ENCODE results near the gene INPP4A. TPM values are rescaled to one million over a fixed set of nuclear protein-coding genes. Genes with fewer than 3 reads are reported as not detected.
A peak's percentile ranks its signal among the peaks of the same experiment; 100 is the strongest.

INPP4A gene
- total and polyA plus RNA-seq, 2 experiments from 2014 or later = 7.9 to 13.1 TPM

DNA sequence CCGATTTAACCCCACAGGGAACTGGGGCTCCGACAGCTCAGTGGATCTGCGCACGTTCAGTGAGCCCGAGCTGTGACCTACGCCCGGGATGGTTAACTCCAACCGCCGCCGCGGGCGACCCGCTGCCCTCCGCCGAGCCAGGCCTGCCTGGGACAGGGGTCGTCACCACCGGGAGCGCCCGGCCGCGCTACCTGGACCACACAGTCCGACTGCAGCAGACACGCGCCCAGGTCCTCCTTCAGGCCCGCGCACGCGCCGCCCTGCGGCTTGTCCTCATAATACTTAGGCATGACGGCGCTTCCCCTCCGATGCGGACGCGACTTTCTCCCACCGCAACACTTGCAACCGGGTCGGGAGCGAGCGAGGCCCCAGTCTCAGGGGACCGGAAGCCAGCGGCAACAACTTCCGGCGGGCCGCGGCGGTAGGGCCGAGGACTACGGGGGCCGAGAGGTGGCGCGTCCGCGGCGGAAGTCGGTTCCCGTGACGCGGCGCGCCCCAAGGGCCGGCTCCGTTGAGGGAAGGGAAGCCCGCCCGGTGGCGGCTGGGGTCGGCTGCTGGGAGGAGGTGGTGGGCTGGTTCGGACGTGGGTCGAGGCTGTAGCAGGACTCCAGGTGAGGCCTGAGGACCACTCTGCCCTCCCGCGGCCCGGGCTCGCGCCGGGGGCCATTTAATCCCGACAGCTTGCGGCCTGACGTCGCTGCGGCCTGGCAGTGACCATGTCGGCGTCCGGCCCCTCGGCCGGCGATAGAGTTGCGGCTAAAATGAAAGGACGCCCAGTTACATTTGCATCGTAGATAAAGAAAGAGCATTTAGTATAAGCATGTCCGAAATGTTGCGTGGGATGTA, 163.7 kb downstream of the INPP4A start, which contains the start of the genes COA5 and UNC50:
Gene COA5 (minus strand): TSS at position 397 of the 846 bp plus-strand sequence. CDS start 107 bp downstream, at position 290.
Gene UNC50 (plus strand): TSS at position 474 of the 846 bp plus-strand sequence. CDS start 1,171 bp downstream, outside the sequence.
- Histone ChIP-seq H3K4me2 (peak within 1 kb of the TSS; percentile 93), H3K36me3 (replicated peaks; ENCODE audit: insufficient read depth, low read depth) (no peaks in the 10 kb centered on the region), H4K20me1 (ENCODE audit: insufficient read depth, poor library complexity, severe bottlenecking) (peaks cover 19% of the 10 kb centered on the region), H3K9me3 (ENCODE audit: low read depth) (no peaks in the 10 kb centered on the region), H2AFZ (peak within 1 kb of the TSS; percentile 93), H3K27me3 (no peaks in the 10 kb centered on the region), H3K27ac (peak within 1 kb of the TSS; percentile 99), H3K79me2 (peaks cover 91% of the 10 kb centered on the region), H3K4me1 (ENCODE audit: insufficient read depth) (peaks cover 33% of the 10 kb centered on the region), H3K9me2 (replicated peaks; ENCODE audit: insufficient read depth) (no peaks in the 10 kb centered on the region), H3K4me3 (peak within 1 kb of the TSS; percentile 93)
- TF ChIP-seq EZH2 (IDR thresholded peaks at IDR 0.05; ENCODE audit: borderline replicate concordance) = no peak
- TF ChIP-seq, protein P1, sequence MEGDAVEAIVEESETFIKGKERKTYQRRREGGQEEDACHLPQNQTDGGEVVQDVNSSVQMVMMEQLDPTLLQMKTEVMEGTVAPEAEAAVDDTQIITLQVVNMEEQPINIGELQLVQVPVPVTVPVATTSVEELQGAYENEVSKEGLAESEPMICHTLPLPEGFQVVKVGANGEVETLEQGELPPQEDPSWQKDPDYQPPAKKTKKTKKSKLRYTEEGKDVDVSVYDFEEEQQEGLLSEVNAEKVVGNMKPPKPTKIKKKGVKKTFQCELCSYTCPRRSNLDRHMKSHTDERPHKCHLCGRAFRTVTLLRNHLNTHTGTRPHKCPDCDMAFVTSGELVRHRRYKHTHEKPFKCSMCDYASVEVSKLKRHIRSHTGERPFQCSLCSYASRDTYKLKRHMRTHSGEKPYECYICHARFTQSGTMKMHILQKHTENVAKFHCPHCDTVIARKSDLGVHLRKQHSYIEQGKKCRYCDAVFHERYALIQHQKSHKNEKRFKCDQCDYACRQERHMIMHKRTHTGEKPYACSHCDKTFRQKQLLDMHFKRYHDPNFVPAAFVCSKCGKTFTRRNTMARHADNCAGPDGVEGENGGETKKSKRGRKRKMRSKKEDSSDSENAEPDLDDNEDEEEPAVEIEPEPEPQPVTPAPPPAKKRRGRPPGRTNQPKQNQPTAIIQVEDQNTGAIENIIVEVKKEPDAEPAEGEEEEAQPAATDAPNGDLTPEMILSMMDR (IDR thresholded peaks at IDR 0.05; ENCODE audit: poor library complexity) = peak; percentile 6
- peak; percentile 96 for DNase-seq (ENCODE audit: low spot score)
- WGBS (ENCODE audit: low lambda C conversion rate, missing lambda C conversion rate) = under 1% methylated on average over 89 of the region's 93 CpGs

DNA sequence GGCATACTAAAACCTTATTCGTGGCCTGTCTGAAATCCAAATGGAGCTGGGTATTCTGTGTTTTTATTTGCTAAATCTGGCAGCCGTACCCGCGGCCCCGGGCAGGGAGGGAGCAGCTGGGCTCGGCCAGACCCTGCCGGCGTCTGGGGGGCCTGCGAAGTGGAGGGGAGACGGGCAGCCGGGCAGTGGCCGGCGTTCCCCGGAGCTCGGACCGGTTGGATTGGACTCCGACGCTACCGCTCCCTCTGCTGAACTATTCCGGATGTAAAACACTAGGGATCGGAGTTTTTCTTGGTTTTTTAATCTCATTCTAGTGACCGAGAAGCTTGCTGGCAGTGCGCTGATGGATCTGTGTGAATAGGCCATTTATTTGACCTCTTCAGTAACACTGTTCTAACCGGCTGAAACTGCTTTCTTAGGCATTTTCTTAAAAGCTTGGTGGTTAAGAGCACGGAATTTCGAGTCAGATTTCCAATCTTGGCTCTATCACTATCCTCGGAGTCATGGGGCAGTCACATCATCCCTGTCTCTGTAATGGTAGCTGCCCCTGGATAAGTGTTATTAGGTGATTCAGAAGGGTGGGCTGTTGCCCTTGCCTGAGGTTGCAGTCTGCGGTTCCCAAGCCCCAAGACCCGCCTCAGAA, 164.4 kb downstream of the INPP4A start:
- H3K36me3 ChIP-seq (replicated peaks; ENCODE audit: insufficient read depth, low read depth) = no peaks in the 10 kb centered on the region
- peaks cover 84% of the 10 kb centered on the region for H3K79me2 ChIP-seq
- no peaks in the 10 kb centered on the region for H3K9me3 ChIP-seq (ENCODE audit: low read depth)
- peak overlapping the region; percentile 93 for H3K4me2 ChIP-seq
- peak overlapping the region; percentile 93 for H3K4me3 ChIP-seq
- peak; percentile 63 for DNase-seq (ENCODE audit: low spot score)
- no peaks in the 10 kb centered on the region for H3K27me3 ChIP-seq
- peak overlapping the region; percentile 99 for H3K27ac ChIP-seq
- peaks cover 33% of the 10 kb centered on the region for H3K4me1 ChIP-seq (ENCODE audit: insufficient read depth)
- TF ChIP-seq EZH2 (IDR thresholded peaks at IDR 0.05; ENCODE audit: borderline replicate concordance) (no peak), EZH2phosphoT487 (IDR thresholded peaks at IDR 0.05; ENCODE audit: low read depth, severe bottlenecking, unreplicated experiment) (no peak)
- TF ChIP-seq, protein P1 (IDR thresholded peaks at IDR 0.05; ENCODE audit: poor library complexity) = no peak
- WGBS (ENCODE audit: low lambda C conversion rate, missing lambda C conversion rate) = 2% methylated on average over 29 of the region's 29 CpGs
- peaks cover 19% of the 10 kb centered on the region for H4K20me1 ChIP-seq (ENCODE audit: insufficient read depth, poor library complexity, severe bottlenecking)
- H3K9me2 ChIP-seq (replicated peaks; ENCODE audit: insufficient read depth) = no peaks in the 10 kb centered on the region
- peak overlapping the region; percentile 93 for H2AFZ ChIP-seq

DNA sequence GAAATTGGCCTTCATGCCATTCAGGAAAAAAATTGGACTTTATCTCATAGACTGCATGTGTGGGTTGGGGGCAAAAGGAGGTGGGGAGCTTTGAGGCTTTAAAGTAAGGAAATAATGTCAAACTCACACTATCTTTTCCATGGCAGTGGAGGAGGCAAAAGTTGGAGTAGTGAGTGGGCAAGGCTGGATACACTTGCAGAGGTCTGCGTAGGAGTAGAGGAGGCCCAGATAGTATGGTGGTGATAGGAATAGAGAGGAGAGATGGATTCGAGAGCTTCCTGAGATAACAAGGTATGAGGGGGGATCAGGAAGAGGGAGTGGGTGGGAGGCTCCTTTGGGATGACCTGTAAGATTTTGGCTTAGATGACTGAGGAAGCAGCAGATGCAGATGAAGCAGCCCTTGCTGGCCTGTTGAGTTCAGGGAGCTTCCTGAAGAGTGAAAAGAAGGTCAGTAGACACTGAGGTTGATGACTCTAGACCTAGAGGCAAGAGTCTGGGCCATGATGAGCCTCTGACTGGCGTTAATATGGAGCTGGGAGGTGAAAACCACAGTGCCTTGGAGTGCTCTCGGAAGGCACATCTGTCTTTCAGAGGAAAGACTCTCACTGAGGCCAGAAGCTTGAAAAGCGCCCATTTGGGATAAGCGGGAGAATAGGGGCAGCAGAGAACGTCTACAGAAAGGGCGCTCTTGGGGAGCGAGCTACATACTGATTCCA, 169.5 kb downstream of the INPP4A start:
- H3K79me2 ChIP-seq = peaks cover 39% of the 10 kb centered on the region
- peaks cover 5% of the 10 kb centered on the region for H4K20me1 ChIP-seq (ENCODE audit: insufficient read depth, poor library complexity, severe bottlenecking)
- H3K9me3 ChIP-seq (ENCODE audit: low read depth) = no peaks in the 10 kb centered on the region
- no peaks in the 10 kb centered on the region for H3K27me3 ChIP-seq
- TF ChIP-seq, protein P1 (IDR thresholded peaks at IDR 0.05; ENCODE audit: poor library complexity) = no peak
- TF ChIP-seq EZH2 (IDR thresholded peaks at IDR 0.05; ENCODE audit: borderline replicate concordance) = no peak
- no peak overlapping the region for H2AFZ ChIP-seq
- H3K9me2 ChIP-seq (replicated peaks; ENCODE audit: insufficient read depth) = no peaks in the 10 kb centered on the region
- WGBS (ENCODE audit: low lambda C conversion rate, missing lambda C conversion rate) = 95% methylated on average over 9 of the region's 9 CpGs
- peaks cover 6% of the 10 kb centered on the region for H3K36me3 ChIP-seq (replicated peaks; ENCODE audit: insufficient read depth, low read depth)
- peaks cover 23% of the 10 kb centered on the region for H3K4me1 ChIP-seq (ENCODE audit: insufficient read depth)
- no peak for DNase-seq (ENCODE audit: low spot score)
- H3K27ac ChIP-seq = no peak overlapping the region
- H3K4me3 ChIP-seq = no peak overlapping the region
- H3K4me2 ChIP-seq = no peak overlapping the region

Data from hepatocyte (in vitro differentiated cells).